Endothelial cell of umbilical vein (primary cell): ENCODE data around the gene AKAP13. TPM values are rescaled to one million over a fixed set of nuclear protein-coding genes. Genes with fewer than 3 reads are reported as not detected.

ENCODE experiments used
- BruUV-seq: library from RNA; stranded (reverse); fragments of 400-500 nt; replicated peaks from 2 replicates; lab custom pipeline; 2021; lab: Mats Ljungman, UMichigan
- CTCF ChIA-PET: fragments of 300-600, 350-600 bp; sonication (Branson Sonifier 250); formaldehyde crosslinking; loops from one replicate; lab custom pipeline; 2021; ENCODE audit warnings: antibody characterized with exemption, inconsistent platforms; lab: Charles Lee
- POLR2A ChIA-PET: fragments of 300-600, 350-600 bp; sonication (Branson Sonifier 250); formaldehyde crosslinking; loops from one replicate; lab custom pipeline; 2021; ENCODE audit warnings: antibody characterized with exemption, inconsistent platforms; lab: Charles Lee
- DNase-seq: peaks from one replicate; pipeline ENCODE4 v3.0.0-alpha.2; 2011; ENCODE audit warnings: low read depth, low spot score
- FAIRE-seq: peaks from 2 replicates; lab custom pipeline; 2011; peaks lifted over from hg19 to GRCh38; lab: Jason Lieb, UNC
- H2AFZ ChIP-seq: 2 replicates; pipeline ENCODE4 v1.6.0; 2012; ENCODE audit warnings: low read depth, low read length, control low read depth, inconsistent platforms
- H3K27ac ChIP-seq: 2 replicates; pipeline ENCODE4 v1.5.1; 2011; ENCODE audit warnings: low read depth, mild to moderate bottlenecking, control low read depth, low read length, moderate library complexity; ENCODE audit not compliant: insufficient read depth
- H3K27me3 ChIP-seq, 2 experiments: 2 replicates each; pipeline versions ENCODE4 v1.6.0 to v1.6.1; 2011; ENCODE audit warnings: low read length in 2 of 2, mixed read lengths in 1 of 2; ENCODE audit not compliant: control insufficient read depth in 2 of 2, insufficient read depth in 2 of 2
- H3K36me3 ChIP-seq, 2 experiments: 2 replicates in 1 of 2; 3 replicates in 1 of 2; pipeline ENCODE4 v1.5.1; 2011; ENCODE audit warnings: low read length in 2 of 2, mild to moderate bottlenecking in 1 of 2, moderate library complexity in 1 of 2; ENCODE audit not compliant: control insufficient read depth in 2 of 2, insufficient read depth in 2 of 2; ENCODE audit errors: extremely low read depth in 1 of 2
- H3K4me1 ChIP-seq: 3 replicates; pipeline ENCODE4 v1.5.1; 2011; ENCODE audit warnings: mild to moderate bottlenecking, low read length; ENCODE audit not compliant: control insufficient read depth, insufficient read depth; ENCODE audit errors: extremely low read depth
- H3K4me2 ChIP-seq: 2 replicates; pipeline ENCODE4 v1.6.1; 2011; ENCODE audit warnings: low read length, control low read depth, mixed read lengths; ENCODE audit not compliant: insufficient read depth
- H3K4me3 ChIP-seq, 3 experiments: fragments of 200-600 bp in 1 of 3; sonication (generic), shearing (Covaris generic) in 1 of 3; replicated peaks in 1 of 3; 2 replicates each; pipeline ENCODE4 v1.5.1; 2011 to 2016; ENCODE audit warnings: control low read depth in 3 of 3, low read length in 3 of 3, mild to moderate bottlenecking in 2 of 3, inconsistent platforms in 1 of 3, low read depth in 1 of 3, moderate library complexity in 1 of 3; ENCODE audit not compliant: insufficient read depth in 1 of 3
- H3K79me2 ChIP-seq: 2 replicates; pipeline ENCODE4 v1.6.0; 2012; ENCODE audit warnings: low read length, inconsistent platforms; ENCODE audit not compliant: control insufficient read depth, insufficient read depth
- H3K9ac ChIP-seq: replicated peaks from 2 replicates; pipeline ENCODE3; 2011; ENCODE audit warnings: low read length, control low read depth; ENCODE audit not compliant: insufficient read depth; ENCODE audit errors: extremely low read depth
- H3K9me1 ChIP-seq: replicated peaks from 3 replicates; pipeline ENCODE4 v1.6.0; 2011; ENCODE audit warnings: mild to moderate bottlenecking, low read length; ENCODE audit not compliant: control insufficient read depth, insufficient read depth; ENCODE audit errors: extremely low read depth
- H3K9me3 ChIP-seq: replicated peaks from 2 replicates; pipeline ENCODE4 v1.5.1; 2012; ENCODE audit warnings: low read length, inconsistent platforms; ENCODE audit not compliant: control insufficient read depth, insufficient read depth
- H4K20me1 ChIP-seq: replicated peaks from 2 replicates; pipeline ENCODE3; 2011; ENCODE audit warnings: mild to moderate bottlenecking, low read length; ENCODE audit not compliant: control insufficient read depth, insufficient read depth; ENCODE audit errors: extremely low read depth
- CTCF ChIP-seq, 2 donors: IDR thresholded peaks; 1 replicate in 1 of 2; 2 replicates in 1 of 2; pipeline ENCODE4 v1.5.1; 2011; ENCODE audit warnings: low read length in 2 of 2, mild to moderate bottlenecking in 2 of 2, moderate library complexity in 2 of 2, control low read depth in 1 of 2, inconsistent platforms in 1 of 2, low read depth in 1 of 2; ENCODE audit not compliant: insufficient read depth in 1 of 2; ENCODE audit errors: extremely low read depth in 1 of 2
- EZH2 ChIP-seq: IDR thresholded peaks from 2 replicates; pipeline ENCODE4 v1.6.1; 2012; ENCODE audit warnings: borderline replicate concordance, low read depth, mild to moderate bottlenecking, moderate library complexity, low read length, inconsistent platforms; ENCODE audit not compliant: severe bottlenecking
- FOS ChIP-seq: IDR thresholded peaks from 2 replicates; pipeline ENCODE4 v1.6.1; 2011; ENCODE audit warnings: mild to moderate bottlenecking, low read length, moderate library complexity, borderline replicate concordance; ENCODE audit not compliant: insufficient read depth
- GATA2 ChIP-seq: IDR thresholded peaks from 2 replicates; pipeline ENCODE4 v1.7.0; 2011; ENCODE audit warnings: low read depth, mild to moderate bottlenecking, moderate library complexity, mixed read lengths, low read length; ENCODE audit not compliant: insufficient read length, insufficient read depth
- JUN ChIP-seq: IDR thresholded peaks from 2 replicates; pipeline ENCODE4 v1.6.1; 2011; ENCODE audit warnings: borderline replicate concordance, low read depth; ENCODE audit not compliant: insufficient read length, insufficient read depth
- MAX ChIP-seq: IDR thresholded peaks from 2 replicates; pipeline ENCODE4 v1.6.1; 2011; ENCODE audit not compliant: insufficient read depth, insufficient read length
- MYC ChIP-seq: IDR thresholded peaks from one replicate; pipeline ENCODE4 v1.6.1; 2011; ENCODE audit warnings: mild to moderate bottlenecking, low read depth, low read length
- POLR2A ChIP-seq: IDR thresholded peaks from 2 replicates; pipeline ENCODE4 v1.6.1; 2012; ENCODE audit warnings: low read depth, mild to moderate bottlenecking, control low read depth, low read length
- POLR2AphosphoS5 ChIP-seq: IDR thresholded peaks from 2 replicates; pipeline ENCODE4 v1.6.1; 2012; ENCODE audit warnings: low read depth, mild to moderate bottlenecking, control low read depth, low read length, moderate library complexity; ENCODE audit not compliant: insufficient read depth
- dilution Hi-C: fragments of 300-500 bp; cut with MboI; formaldehyde crosslinking; loops from one replicate; pipeline ENCODE4 v1.15.0; 2019; ENCODE audit warnings: low sequenced_read_pairs; ENCODE audit not compliant: extremely low pct_ligation_motif_present
- intact Hi-C: fragments of 100-400 bp; cut with micrococcal nuclease; formaldehyde crosslinking; loops from one replicate; pipeline ENCODE4 v1.10.0; 2022
- polyA plus RNA-seq, 4 experiments: library from polyadenylated mRNA; depleted of rRNA in 3 of 4; stranded (reverse) in 3 of 4; unstranded in 1 of 4; fragments of >200 nt; gene quantifications; 2 replicates each; pipeline versions ENCODE4 v1.2.1 to v1.2.3, GENCODE V29; 2011 to 2012; ENCODE audit warnings: missing spikeins in 1 of 4
- total RNA-seq: library from RNA; stranded (reverse); gene quantifications from 2 replicates; pipeline ENCODE4 v1.2.3, GENCODE V29; 2021

The AKAP13 gene
- total and polyA plus RNA-seq, 2 donors (not counting 3 experiments of a cell fraction or from before 2014, with no cell fraction given), result 22.8 to 87.8 TPM

DNA sequence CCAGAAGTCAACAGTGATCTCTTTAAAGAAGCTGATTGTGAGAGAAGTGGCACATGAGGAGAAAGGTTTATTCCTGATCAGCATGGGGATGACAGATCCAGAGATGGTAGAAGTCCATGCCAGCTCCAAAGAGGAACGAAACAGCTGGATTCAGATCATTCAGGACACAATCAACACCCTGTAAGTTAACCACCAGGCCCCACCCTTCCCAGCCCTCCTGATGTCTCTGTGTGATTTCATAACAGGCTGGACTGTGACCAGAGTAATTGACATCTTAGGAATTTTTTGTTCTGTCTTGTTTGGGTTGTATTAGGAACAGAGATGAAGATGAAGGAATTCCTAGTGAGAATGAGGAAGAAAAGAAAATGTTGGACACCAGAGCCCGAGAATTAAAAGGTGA lies 346.7 kb downstream of the AKAP13 start:
- Histone ChIP-seq H3K36me3 (peaks cover 27% of the 10 kb centered on the region in 2 experiments), H3K9me3 (no peaks in the 10 kb centered on the region), H3K9ac (no peak overlapping the region), H3K4me2 (no peak overlapping the region), H3K27me3 (no peaks in the 10 kb centered on the region), H3K4me1 (no peaks in the 10 kb centered on the region), H3K4me3 (no peak overlapping the region), H3K9me1 (no peaks in the 10 kb centered on the region), H3K27ac (no peak overlapping the region), H3K79me2 (no peaks in the 10 kb centered on the region), H4K20me1 (no peaks in the 10 kb centered on the region), H2AFZ (no peak overlapping the region)
- dilution Hi-C loops (no loop called here), intact Hi-C loops (no loop called here)
- no TSS peak for BruUV-seq
- FAIRE-seq, result no peak
- ChIA-PET POLR2A (no interaction called here), CTCF (interaction anchor here (0.8 kb wide), 1 partner anchor 430 kb away, joined by 4 read pairs; no protein-coding TSS in a partner anchor)
- no peak for TF ChIP-seq POLR2AphosphoS5
- no peak for TF ChIP-seq JUN
- no peak for TF ChIP-seq FOS
- no peak for TF ChIP-seq CTCF (IDR thresholded peaks at IDR 0.05; ENCODE audit: extremely low read depth in 1 of 2, insufficient read depth in 1 of 2, low read depth in 1 of 2, low read length in 2 of 2)
- no peak for TF ChIP-seq EZH2
- no peak for TF ChIP-seq MYC
- no peak for TF ChIP-seq GATA2
- TF ChIP-seq MAX, result no peak
- no peak for TF ChIP-seq POLR2A
- no peak for DNase-seq
